Natural killer cell treated with Interleukin-12 subunit alpha and Interleukin-12 subunit beta and Interleukin-15 and Interleukin-18, amount 100 ng/mL, for 72 hours (primary cell): ENCODE measurements around the gene VGLL4. TPM values are rescaled to one million over a fixed set of nuclear protein-coding genes. Genes with fewer than 3 reads are reported as not detected.
A peak's percentile ranks its signal among the peaks of the same experiment; 100 is the strongest.
"Not testable (repeated sequence)": the region's sequence is repeated elsewhere in the genome, so short reads cannot be mapped to it uniquely, and the experiment has no call there.

Experiments used
- ATAC-seq, 2 donors: fragments of 150-1000 bp; cut with Tn5 transposase in 1 of 2; sonication (Bioruptor Pico), chemical (Tn5 transposase) in 1 of 2; 2 replicates each; pipeline ENCODE4 v1.10.0; 2021
- DNase-seq: peaks from one replicate; pipeline ENCODE4 v3.0.0; 2022; ENCODE audit warnings: low spot score
- H3K27ac Mint-ChIP-seq, 2 donors: 1 replicate in 1 of 2; 2 replicates in 1 of 2; pipeline ENCODE4 v1.8.0; 2022; ENCODE audit warnings: mixed read lengths in 2 of 2, mild to moderate bottlenecking in 1 of 2, moderate library complexity in 1 of 2
- H3K27me3 Mint-ChIP-seq, 2 donors: 1 replicate in 1 of 2; 2 replicates in 1 of 2; pipeline ENCODE4 v1.8.0; 2022; ENCODE audit warnings: mixed read lengths in 2 of 2
- H3K36me3 Mint-ChIP-seq: one replicate; pipeline ENCODE4 v1.8.0; 2022; ENCODE audit warnings: mixed read lengths
- H3K4me1 Mint-ChIP-seq, 2 donors: 1 replicate in 1 of 2; 2 replicates in 1 of 2; pipeline ENCODE4 v1.8.0; 2022; ENCODE audit warnings: low read depth in 2 of 2, mixed read lengths in 2 of 2, mild to moderate bottlenecking in 1 of 2
- H3K4me3 Mint-ChIP-seq: one replicate; pipeline ENCODE4 v1.8.0; 2022; ENCODE audit warnings: mixed read lengths
- H3K9me3 Mint-ChIP-seq: 2 replicates; pipeline ENCODE4 v1.8.0; 2022; ENCODE audit warnings: mixed read lengths
- total RNA-seq, 2 donors: library from RNA; stranded (reverse); gene quantifications; one replicate each; pipeline ENCODE4 v1.2.3, GENCODE V29; 2022

The VGLL4 gene
- 10 to 100 TPM; 50.4 to 52.9 TPM for total RNA-seq

GRCh38 chr3:11643605-11644087, at the start of gene VGLL4:
Gene VGLL4 (minus strand): TSS chr3:11643915. CDS start chr3:11643518, 397 bp downstream.
- DNase-seq = peak; percentile 84
- peaks cover 5% of the 10 kb centered on the region for H3K36me3 Mint-ChIP-seq
- H3K4me3 Mint-ChIP-seq = peak within 1 kb of the TSS; percentile 88
- peak; percentile 70 to 78 for ATAC-seq
- peaks cover 23 to 37% of the 10 kb centered on the region in 2 donors for H3K4me1 Mint-ChIP-seq
- H3K27ac Mint-ChIP-seq = peak within 1 kb of the TSS; percentile 99 to 100
- peaks cover 0 to 2% of the 10 kb centered on the region in 2 donors for H3K27me3 Mint-ChIP-seq
- H3K9me3 Mint-ChIP-seq = no peaks in the 10 kb centered on the region

- H3K36me3 Mint-ChIP-seq = no peaks in the 10 kb centered on the region
- H3K27me3 Mint-ChIP-seq = peaks cover 0 to 2% of the 10 kb centered on the region in 2 donors
- no peaks in the 10 kb centered on the region for H3K9me3 Mint-ChIP-seq
- H3K27ac Mint-ChIP-seq = no peak overlapping the region
- no peak for DNase-seq
- no peak overlapping the region for H3K4me3 Mint-ChIP-seq
- no peak for ATAC-seq
- H3K4me1 Mint-ChIP-seq = peaks cover 0 to 3% of the 10 kb centered on the region in 2 donors
Observed at GRCh38 chr3:11692532-11692813, 48.8 kb upstream of the VGLL4 start.

GRCh38 chr3:11691767-11692531, 48.2 kb upstream of the VGLL4 start:
- Mint-ChIP-seq H3K4me1 (peaks cover 0 to 3% of the 10 kb centered on the region in 2 donors), H3K27me3 (peaks cover 0 to 2% of the 10 kb centered on the region in 2 donors), H3K9me3 (no peaks in the 10 kb centered on the region), H3K27ac (no peak overlapping the region), H3K4me3 (no peak overlapping the region), H3K36me3 (no peaks in the 10 kb centered on the region)
- ATAC-seq (no peak), DNase-seq (no peak)

GRCh38 chr3:11690863-11691766, 47.4 kb upstream of the VGLL4 start:
- Mint-ChIP-seq H3K4me1 (peaks cover 0 to 3% of the 10 kb centered on the region in 2 donors), H3K27ac (no peak overlapping the region), H3K4me3 (no peak overlapping the region), H3K36me3 (no peaks in the 10 kb centered on the region), H3K9me3 (no peaks in the 10 kb centered on the region), H3K27me3 (peaks cover 0 to 2% of the 10 kb centered on the region in 2 donors)
- DNase-seq (no peak), ATAC-seq (no peak)

- ATAC-seq (no peak), DNase-seq (no peak)
- H3K36me3 Mint-ChIP-seq = no peaks in the 10 kb centered on the region
- no peak overlapping the region for H3K4me3 Mint-ChIP-seq
- peaks cover 0 to 3% of the 10 kb centered on the region in 2 donors for H3K4me1 Mint-ChIP-seq
- H3K27ac Mint-ChIP-seq = no peak overlapping the region
- H3K9me3 Mint-ChIP-seq = no peaks in the 10 kb centered on the region
- peaks cover 0 to 2% of the 10 kb centered on the region in 2 donors for H3K27me3 Mint-ChIP-seq
Observed at GRCh38 chr3:11689749-11690148, 46.0 kb upstream of the VGLL4 start.

GRCh38 chr3:11684980-11685379, 41.3 kb upstream of the VGLL4 start:
- not testable (repeated sequence) for H3K9me3 Mint-ChIP-seq, H3K36me3 Mint-ChIP-seq, H3K4me1 Mint-ChIP-seq, H3K27me3 Mint-ChIP-seq, ATAC-seq, H3K4me3 Mint-ChIP-seq, DNase-seq, H3K27ac Mint-ChIP-seq

- no peak for ATAC-seq
- Mint-ChIP-seq H3K4me3 (no peak overlapping the region), H3K27me3 (no peaks in the 10 kb centered on the region)
Observed at GRCh38 chr3:11680509-11680908, 36.8 kb upstream of the VGLL4 start.

GRCh38 chr3:11679964-11680363, 36.2 kb upstream of the VGLL4 start:
- H3K27me3 Mint-ChIP-seq = no peaks in the 10 kb centered on the region
- no peaks in the 10 kb centered on the region for H3K9me3 Mint-ChIP-seq
- ATAC-seq (no peak), DNase-seq (no peak)
- H3K4me3 Mint-ChIP-seq = no peak overlapping the region
- H3K36me3 Mint-ChIP-seq = no peaks in the 10 kb centered on the region
- no peaks in the 10 kb centered on the region for H3K4me1 Mint-ChIP-seq
- no peak overlapping the region for H3K27ac Mint-ChIP-seq

More at GRCh38 chr3:11680509-11680908, 36.8 kb upstream of the VGLL4 start:
- no peaks in the 10 kb centered on the region for H3K9me3 Mint-ChIP-seq
- no peaks in the 10 kb centered on the region for H3K4me1 Mint-ChIP-seq
- no peak for DNase-seq
- no peak overlapping the region for H3K27ac Mint-ChIP-seq
- no peaks in the 10 kb centered on the region for H3K36me3 Mint-ChIP-seq

- ATAC-seq (no peak), DNase-seq (no peak)
- H3K4me3 Mint-ChIP-seq = no peak overlapping the region
- H3K27me3 Mint-ChIP-seq = peaks cover 0 to 10% of the 10 kb centered on the region in 2 donors
- H3K27ac Mint-ChIP-seq = no peak overlapping the region
- H3K9me3 Mint-ChIP-seq = no peaks in the 10 kb centered on the region
- H3K4me1 Mint-ChIP-seq = peaks cover 0 to 2% of the 10 kb centered on the region in 2 donors
- no peaks in the 10 kb centered on the region for H3K36me3 Mint-ChIP-seq
Observed at GRCh38 chr3:11672363-11672762, 28.6 kb upstream of the VGLL4 start.

GRCh38 chr3:11671648-11672100, 28.0 kb upstream of the VGLL4 start:
- H3K9me3 Mint-ChIP-seq = no peaks in the 10 kb centered on the region
- peaks cover 0 to 2% of the 10 kb centered on the region in 2 donors for H3K4me1 Mint-ChIP-seq
- peaks cover 0 to 10% of the 10 kb centered on the region in 2 donors for H3K27me3 Mint-ChIP-seq
- H3K4me3 Mint-ChIP-seq = no peak overlapping the region
- H3K36me3 Mint-ChIP-seq = no peaks in the 10 kb centered on the region
- DNase-seq (no peak), ATAC-seq (no peak)
- no peak overlapping the region for H3K27ac Mint-ChIP-seq

- H3K27ac Mint-ChIP-seq = no peak overlapping the region
- ATAC-seq = no peak
- H3K9me3 Mint-ChIP-seq = no peaks in the 10 kb centered on the region
- peaks cover 0 to 2% of the 10 kb centered on the region in 2 donors for H3K4me1 Mint-ChIP-seq
- no peaks in the 10 kb centered on the region for H3K36me3 Mint-ChIP-seq
- H3K27me3 Mint-ChIP-seq = peaks cover 0 to 10% of the 10 kb centered on the region in 2 donors
- no peak overlapping the region for H3K4me3 Mint-ChIP-seq
- DNase-seq = no peak
Observed at GRCh38 chr3:11668243-11669235, 24.8 kb upstream of the VGLL4 start.

GRCh38 chr3:11665331-11665730, 21.6 kb upstream of the VGLL4 start:
- H3K9me3 Mint-ChIP-seq = no peaks in the 10 kb centered on the region
- H3K36me3 Mint-ChIP-seq = no peaks in the 10 kb centered on the region
- no peaks in the 10 kb centered on the region for H3K4me1 Mint-ChIP-seq
- H3K27me3 Mint-ChIP-seq = no peaks in the 10 kb centered on the region
- ATAC-seq = no peak
- DNase-seq = no peak
- H3K4me3 Mint-ChIP-seq = no peak overlapping the region
- H3K27ac Mint-ChIP-seq = no peak overlapping the region

GRCh38 chr3:11662392-11662990, 18.8 kb upstream of the VGLL4 start:
- no peaks in the 10 kb centered on the region for H3K4me1 Mint-ChIP-seq
- H3K4me3 Mint-ChIP-seq = no peak overlapping the region
- no peaks in the 10 kb centered on the region for H3K36me3 Mint-ChIP-seq
- H3K27ac Mint-ChIP-seq = no peak overlapping the region
- no peaks in the 10 kb centered on the region for H3K9me3 Mint-ChIP-seq
- DNase-seq (no peak), ATAC-seq (no peak)
- no peaks in the 10 kb centered on the region for H3K27me3 Mint-ChIP-seq
